ENCODE data around the gene AGBL2.
A peak's percentile ranks its signal among the peaks of the same experiment; 100 is the strongest.
"Not testable (repeated sequence)": the region's sequence is repeated elsewhere in the genome, so short reads cannot be mapped to it uniquely, and the experiment has no call there.

AGBL2 gene, protein sequence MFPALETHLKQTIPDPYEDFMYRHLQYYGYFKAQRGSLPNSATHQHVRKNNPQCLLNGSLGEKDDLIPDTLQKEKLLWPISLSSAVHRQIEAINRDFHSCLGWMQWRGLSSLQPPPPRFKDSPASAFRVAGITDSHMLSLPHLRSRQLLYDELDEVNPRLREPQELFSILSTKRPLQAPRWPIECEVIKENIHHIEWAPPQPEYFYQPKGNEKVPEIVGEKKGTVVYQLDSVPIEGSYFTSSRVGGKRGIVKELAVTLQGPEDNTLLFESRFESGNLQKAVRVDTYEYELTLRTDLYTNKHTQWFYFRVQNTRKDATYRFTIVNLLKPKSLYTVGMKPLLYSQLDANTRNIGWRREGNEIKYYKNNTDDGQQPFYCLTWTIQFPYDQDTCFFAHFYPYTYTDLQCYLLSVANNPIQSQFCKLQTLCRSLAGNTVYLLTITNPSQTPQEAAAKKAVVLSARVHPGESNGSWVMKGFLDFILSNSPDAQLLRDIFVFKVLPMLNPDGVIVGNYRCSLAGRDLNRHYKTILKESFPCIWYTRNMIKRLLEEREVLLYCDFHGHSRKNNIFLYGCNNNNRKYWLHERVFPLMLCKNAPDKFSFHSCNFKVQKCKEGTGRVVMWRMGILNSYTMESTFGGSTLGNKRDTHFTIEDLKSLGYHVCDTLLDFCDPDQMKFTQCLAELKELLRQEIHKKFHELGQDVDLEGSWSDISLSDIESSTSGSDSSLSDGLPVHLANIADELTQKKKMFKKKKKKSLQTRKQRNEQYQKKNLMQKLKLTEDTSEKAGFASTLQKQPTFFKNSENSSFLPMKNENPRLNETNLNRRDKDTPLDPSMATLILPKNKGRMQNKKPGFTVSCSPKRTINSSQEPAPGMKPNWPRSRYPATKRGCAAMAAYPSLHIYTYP

DNA sequence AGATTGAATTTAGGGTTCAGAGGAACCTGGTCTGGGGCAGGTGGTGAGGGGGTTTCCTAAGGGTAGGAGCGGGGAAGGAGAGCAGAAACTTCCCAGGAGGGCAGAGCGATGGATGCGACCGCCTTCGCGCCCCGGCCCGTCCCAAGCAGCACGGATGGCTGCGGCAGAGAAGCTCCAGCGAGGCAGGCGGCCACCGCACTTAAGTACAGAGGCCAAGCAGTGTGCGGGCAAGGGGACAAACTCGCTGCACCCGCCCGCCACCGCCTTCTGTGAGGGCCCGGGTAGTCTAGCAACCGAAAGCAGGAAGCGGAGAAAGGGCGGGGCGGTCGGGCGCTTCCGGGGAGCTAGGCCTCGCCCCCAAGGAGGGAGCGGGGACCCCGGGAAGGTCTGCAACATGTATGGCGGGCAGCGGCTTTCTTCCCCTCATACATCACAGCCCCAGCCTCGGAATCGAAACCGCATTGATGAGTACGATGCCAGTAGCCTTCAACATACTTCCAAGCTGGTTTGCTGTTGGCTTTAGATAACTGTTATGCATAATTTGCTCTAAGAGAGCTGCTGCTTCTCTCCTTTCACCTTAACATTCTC, at the start of gene AGBL2:
AGBL2 (minus strand) TSS at position 288 of the 588 bp plus-strand sequence. CDS start 719 bp downstream, outside the sequence.
- peak; percentile 97 to 98 for ATAC-seq

DNA sequence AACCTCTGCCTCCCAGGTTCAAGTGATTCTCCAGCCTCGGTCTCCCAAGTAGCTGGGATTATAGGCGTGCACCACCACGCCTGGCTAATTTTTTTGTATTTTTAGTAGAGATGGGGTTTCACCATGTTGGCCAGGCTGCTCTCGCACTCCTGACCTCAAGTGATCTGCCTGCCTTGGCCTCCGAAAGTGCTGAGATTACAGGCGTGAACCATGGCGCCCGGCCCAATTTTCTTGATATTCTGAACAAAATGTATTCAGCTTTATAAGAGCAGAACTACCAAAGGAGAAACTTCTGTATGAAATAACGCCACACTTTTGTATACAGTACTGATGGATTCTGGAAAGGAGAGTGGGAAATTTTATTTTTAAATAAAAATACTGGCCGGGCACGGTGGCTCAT, 44.1 kb upstream of the AGBL2 start:
- not testable (repeated sequence) for ATAC-seq

DNA sequence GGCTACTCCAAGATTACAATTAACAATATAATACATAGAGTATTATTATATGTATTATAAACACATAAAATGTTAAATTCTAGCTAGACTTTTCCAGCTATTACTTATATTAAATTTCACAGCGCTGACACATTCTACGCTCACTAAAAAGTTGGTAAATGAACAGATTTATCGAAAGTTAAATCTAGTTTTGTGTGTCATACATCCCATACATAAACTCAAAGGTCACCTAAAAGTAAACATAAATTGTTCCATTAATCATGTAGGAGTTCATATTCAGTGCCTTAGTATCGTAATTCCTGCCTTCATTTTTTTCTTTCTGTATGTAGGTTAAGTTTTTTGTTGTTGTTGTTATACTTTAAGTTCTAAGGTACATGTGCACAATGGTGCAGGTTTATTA, 41.0 kb upstream of the AGBL2 start:
- ATAC-seq: no peak

DNA sequence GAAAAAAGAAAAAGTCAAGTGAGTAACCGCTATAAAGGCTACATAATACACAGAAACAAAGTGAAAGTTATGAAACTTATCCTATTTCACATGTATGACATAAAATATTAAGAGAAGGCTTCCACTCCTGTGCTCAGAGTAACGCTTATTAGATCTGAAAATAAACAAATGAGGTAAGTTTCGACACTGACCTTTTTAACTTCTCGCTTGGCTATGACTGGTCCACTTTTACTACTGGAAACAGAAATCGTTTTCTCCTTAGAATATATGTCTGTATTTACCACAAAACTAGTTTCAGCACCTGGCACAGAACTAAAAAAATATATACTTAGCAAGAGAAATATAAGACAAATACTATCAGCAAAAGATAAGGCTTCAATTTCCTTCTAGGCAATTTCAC, 35.6 kb upstream of the AGBL2 start:
- no peak for ATAC-seq

DNA sequence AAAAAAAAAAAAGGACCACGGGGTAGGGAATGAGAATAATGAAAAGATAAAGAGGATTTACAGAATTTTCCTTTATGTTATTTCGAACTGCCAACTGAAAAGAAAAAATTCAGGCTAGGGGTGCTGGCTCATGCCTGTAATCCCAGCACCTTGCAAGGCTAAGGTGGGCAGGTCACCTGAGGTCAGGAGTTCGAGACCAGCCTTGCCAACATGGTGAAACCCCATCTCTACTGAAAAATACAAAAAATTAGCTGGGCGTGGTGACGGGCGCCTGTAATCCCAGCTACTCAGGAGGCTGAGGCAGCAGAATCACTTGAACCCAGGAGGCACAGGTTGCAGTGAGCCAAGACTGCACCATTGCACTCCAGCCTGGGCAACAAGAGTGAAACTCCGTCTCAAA, 27.3 kb upstream of the AGBL2 start:
- not testable (repeated sequence) for ATAC-seq

DNA sequence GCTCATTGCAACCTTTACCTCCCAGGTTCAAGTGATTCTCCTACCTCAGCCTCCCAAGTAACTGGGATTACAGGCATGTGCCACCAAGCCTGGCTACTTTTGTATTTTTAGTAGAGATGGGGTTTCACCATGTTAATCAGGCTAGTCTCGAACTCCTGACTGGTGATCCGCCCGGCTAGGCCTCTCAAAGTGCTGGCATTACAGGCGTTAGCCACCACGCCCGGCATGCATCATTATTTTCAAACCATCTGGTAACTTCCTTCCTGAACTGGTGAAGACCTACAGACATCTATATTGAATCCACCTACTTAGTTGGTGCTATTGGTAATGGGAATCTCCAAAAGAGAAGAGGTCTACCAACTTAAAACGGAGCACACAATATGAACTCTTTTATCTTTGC, 22.6 kb upstream of the AGBL2 start:
- ATAC-seq: not testable (repeated sequence)

DNA sequence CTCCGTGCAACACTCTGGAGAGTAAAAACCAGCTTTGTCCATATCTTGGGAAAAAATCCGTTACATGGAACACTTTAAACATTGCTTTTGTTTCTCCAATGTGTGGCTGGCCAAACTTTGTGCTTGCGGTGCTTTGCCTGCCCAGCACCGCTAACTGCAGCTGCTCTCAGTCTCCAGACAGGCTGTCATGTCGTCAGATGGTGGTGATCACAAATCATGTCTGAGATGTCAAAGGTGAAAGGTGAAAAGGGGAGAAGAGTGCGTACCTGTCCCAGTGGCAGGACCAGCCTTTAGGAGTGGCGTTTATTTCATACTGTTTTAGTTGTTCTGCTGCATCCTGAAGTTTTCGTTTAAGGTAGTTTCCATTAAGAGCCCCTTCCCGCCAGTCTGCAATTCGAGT, 17.1 kb upstream of the AGBL2 start:
- no peak for ATAC-seq

DNA sequence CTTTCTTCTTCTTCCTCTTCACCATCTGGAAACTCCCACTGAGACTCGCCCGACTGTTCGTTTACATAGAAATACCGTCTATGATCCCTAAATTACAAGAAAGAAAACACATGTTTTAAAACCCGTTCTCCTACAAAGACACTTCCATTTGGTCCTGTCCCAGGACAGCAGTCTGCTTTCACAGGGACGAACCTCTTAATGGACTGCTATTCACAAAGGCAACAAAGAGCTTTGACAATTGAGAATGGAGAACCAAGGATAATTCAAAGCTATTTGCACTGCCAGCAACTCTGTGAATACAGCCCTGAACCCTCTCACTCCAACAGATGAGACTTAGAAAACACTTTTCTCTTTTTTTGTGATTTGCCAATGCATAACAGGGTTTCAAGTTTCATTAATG, 16.3 kb upstream of the AGBL2 start:
- no peak for ATAC-seq

DNA sequence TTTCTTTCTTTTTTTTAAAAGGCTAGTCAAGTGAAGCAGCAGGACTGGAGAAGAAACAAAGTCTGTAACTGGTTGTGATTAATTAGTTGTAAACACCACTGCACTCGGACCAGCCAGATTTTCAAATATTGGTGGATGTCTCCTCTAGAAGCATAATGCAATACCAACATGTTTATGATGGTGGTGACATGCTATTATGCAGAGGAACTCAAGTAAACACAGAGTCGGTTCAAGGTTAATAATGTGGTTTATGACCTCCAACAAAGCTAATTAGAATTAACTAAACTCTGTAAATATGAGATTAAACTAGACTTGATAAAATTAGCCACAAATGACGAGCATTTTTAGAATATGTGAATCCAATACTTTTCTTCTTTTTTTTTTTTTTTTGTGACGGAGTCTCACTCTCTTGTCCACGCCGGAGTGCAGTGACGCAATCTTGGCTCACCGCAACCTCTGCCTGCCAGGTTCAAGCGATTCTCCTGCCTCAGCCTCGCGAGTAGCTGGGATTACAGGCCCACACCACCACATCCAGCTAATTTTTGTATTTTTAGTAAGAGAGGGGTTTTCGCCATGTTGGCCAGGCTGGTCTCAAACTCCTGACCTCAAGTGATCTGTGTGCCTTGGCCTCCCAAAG, 11.8 kb upstream of the AGBL2 start:
- no peak for ATAC-seq

DNA sequence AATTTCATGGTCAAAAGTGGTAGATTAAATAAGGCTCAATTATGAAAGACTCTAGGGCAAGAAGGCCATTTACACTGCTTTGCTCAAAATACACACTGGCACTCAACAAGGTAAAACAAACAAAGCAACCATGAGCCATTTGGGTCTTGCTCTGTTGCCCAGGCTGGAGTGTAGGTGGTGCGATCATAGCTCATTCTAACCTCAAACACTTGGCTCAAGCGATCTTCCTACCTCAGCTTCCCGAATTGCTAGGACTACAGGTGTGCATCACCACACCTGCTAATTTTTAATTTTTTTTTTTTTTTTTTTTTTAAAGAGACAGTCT, 10.9 kb upstream of the AGBL2 start:
- no peak for ATAC-seq

DNA sequence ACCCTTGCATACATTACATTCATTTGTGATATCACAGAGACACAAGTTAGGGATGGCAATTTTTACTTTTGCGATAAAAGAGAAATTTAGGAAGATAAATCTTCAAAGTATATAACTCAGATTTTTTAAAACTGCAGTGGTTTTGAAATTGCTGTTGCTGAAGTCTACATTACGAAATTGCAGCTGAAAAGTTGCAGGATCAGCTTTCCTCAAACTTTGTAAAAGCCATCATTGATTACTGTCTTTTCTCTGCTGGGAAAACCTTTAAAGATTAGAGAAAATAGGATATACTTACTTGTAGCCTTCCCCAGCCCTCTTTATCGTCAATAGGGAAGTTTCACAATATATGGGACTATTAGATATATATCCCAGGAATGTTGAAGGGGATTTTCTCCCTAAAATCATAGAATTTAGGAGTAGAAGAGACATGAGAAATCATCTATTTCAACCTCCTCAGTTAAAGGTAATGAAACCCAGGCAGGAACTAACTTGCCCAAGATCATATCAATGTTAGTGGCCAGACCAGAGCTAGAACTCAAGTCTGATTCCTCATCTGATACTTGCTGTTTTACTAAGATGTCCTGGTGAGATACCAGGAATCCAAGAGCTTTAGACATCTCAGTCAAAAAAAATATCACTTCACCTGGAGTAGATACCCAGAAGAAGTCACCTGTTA, 10.4 kb upstream of the AGBL2 start:
- ATAC-seq: no peak

DNA sequence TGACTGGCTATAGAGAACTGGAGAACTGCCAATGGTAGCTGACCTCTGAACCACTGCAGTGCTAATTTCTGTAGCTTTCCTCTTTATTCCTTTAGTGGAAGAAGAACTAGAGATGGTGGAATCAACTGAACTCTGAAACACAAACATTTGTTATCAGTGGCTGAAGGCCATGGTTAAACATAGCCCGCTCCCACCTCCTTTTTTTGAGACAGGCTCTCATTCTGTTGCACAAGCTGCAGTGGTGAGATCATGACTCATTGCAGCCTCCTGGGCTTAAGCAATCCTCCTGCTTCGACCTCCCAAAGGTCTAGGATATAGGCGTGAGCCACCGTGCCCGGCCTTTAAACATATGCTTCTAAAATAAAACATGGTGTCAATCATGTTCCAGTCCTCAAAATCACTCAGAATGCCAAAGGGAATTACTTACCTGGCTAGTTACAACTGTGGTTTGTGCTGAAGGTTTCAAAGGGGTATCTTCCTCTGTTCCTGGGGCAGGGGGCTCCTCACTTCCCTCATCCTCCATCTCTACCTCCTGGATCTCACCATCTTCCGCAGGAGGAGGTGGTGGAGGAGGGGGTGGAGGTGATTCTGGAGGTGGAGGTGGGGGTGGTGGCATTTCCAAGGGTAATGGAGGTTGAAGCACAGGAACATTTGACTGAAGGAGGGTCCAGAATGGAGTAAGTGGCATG, 9.0 kb upstream of the AGBL2 start:
- ATAC-seq: no peak

DNA sequence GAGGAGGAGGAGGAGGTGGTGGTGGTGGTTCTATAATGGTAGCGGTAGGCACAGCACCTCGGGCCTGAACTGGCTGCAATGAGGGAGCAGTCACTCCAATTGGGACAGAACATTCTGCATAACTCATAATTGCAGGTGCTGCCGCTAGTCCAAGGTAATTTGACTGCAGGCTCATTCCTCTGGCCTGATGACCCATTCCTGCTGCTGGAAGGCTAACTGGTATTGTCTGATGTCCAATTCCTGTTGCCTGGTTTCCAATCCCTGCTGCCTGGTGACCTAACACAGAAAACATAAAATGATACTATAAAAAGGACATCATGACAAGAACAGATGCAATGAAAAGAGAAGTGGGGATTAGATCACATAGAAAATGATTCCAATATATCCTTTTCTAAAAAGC, 7.9 kb upstream of the AGBL2 start:
- no peak for ATAC-seq

DNA sequence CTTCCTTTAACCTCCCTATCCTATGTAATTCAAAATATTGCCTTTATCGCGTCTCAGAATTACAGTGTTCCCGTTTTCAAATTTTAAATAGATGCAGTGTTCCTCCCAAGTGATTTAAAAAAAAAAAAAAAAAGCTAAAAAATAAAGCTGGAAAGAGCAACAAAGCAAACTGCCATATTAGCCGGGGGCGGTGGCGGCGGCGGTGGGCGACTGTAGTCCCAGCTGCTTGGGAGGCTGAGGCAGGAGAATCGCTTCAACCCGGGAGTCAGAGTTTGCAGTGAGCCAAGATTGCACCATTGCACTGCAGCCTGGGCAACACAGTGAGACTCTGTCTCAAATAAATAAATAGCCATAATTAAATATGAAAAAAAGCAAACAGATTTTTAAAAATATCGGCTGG, 5.5 kb upstream of the AGBL2 start:
- no peak for ATAC-seq

DNA sequence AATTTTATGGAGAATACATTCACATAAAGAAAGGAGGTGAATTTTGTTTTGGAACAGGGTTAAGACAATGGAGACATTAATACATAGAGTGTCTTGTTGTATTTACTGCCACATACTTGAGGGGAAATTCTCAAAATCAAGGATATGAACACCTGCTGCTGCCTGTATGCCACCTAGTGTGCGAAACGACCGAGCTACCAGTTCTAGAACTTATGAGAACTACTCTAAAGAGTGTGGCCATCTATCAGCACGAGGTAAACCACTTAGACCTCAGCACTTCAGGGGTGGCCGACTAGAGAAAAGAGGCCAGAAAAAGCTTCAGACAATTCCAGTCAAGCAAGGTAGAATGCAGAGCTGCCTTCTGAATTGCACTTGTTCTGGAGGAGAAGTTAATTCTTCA, 1.5 kb upstream of the AGBL2 start:
- ATAC-seq: no peak

DNA sequence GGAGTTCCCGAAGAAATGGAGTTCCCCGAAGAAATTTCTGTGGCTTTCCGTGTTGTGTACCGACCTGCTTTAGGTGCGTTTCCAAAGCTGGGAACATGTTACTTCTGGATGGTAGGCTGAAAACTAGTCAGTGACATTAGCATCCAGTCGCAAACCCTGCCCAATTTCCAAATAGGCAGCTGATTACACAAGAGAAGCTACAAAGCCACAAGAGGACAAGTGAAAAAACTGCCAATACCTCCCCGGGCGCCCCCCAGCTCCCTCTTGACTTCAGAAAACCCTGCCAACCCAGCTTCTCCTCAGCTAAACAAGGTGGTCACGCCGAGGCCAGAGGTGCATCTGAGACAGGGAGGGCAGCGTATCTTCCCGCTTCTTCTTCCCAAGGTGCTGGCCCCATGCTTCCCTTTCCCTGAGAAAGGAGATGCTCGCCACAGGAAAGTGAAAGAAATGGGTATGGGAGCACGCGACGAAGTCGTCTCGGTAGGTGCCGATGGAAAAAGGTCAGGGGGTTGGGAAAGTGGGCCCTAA, 551 bp downstream of the AGBL2 start:
- ATAC-seq: no peak

DNA sequence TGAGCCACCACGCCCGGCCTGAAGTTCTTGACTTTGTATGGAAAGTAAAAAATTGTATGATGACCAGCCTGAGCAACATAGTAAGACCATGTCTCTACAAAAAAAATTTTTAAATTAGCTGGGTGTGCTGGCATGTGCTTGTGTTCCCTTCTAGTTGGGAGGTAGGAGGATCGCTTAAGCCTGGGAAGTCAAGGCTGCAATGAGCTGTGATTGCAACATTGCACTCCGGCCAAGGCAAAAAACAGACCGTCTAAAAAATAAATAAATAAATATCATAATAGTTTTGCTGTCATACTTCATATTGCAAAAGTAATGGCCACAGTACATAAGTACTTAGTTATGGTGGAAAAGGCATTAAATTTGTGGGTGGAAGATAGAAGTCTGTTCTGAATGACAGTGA, 3.4 kb downstream of the AGBL2 start:
- ATAC-seq: no peak

DNA sequence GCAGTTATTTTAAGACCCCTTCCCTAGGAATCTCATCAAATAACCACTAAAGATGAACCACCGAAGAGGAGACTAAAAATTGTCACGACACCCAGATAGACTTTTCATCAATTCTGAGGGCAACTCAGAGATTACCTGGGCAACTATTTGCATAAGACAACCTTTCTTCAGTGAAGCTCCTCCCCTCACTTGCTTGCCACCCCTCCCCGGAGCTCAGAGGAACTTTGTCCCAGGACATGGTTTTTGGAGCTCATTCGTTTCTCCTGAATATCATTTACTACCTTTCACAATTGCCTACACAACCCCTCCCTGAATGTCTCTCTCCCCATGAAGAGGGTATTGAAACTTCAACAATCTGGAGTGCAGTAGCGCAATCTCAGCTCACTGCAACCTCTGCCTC, 3.9 kb downstream of the AGBL2 start:
- ATAC-seq: no peak

DNA sequence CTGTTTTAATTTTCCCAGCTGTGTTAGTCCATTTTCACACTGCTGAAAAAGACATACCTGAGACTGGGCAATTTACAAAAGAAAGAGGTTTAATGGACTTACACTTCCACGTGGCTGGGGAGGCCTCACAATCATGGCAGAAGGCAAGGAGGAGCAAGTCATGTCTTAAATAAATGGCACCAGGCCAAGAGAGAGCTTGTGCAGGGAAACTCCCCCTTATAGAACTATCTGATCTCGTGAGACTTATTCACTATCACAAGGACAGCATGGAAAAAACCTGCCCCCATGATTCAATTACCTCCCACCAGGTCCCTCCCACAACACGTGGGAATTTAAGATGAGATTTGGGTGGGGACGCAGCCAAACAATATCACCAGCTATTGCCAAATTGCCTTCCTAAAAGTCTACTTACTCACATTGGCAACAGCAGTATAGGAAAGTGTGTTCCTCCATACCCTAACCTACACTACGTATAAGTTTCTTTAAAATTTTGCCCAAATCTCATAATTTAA, 7.8 kb downstream of the AGBL2 start:
- ATAC-seq: not testable (repeated sequence)

DNA sequence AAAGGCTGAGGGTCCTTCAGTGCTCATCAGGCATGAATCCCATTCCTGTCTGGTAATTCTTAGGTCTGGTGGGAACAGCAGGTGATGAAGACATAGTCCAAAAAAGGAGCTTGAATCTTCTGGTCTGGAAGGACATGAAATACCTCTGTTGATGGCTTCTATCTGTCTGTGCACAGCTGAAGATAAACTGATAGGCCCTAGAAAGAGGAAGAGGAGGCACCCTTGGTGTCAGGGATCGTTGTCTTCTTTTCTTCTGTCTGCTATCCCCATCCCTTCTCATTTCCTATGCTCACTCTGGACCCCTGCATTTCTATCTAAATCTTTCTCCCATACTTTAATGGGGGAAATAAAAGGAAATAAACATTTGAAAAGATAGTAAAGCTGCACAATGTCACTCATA, 9.4 kb downstream of the AGBL2 start:
- ATAC-seq: no peak

DNA sequence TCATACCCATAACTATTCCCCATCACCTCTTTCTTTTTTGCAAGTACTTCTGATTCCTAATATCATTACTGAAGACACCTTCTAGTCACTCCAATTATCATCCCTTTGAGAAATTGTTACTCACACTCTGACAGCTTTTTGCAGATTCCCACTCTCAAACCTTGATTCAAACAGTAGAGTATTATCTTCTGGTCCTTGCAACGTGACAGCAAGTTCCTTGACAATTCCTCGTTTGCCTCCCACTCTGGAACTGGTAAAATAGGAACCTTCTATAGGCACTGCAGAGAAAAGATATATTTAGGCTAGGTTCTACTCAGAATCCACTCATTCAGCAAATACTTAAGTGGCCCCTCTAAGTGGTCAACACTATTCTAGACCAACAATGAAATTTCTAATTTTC, 23.2 kb downstream of the AGBL2 start:
- ATAC-seq: no peak

Data from activated CD4-positive, CD25-positive, alpha-beta regulatory T cell treated with anti-CD3 and anti-CD28 coated beads, Interleukin-2, amount 50 U/mL, for 24 hours (primary cell).